OCI-LY1 (cell line): ENCODE results near the gene ATF6.

Source experiments
- CTCF ChIP-seq: fragments of 200-600 bp; sonication (generic), shearing (Covaris generic); IDR thresholded peaks from 2 replicates; pipeline ENCODE4 v1.5.1; 2017; ENCODE audit warnings: mild to moderate bottlenecking, antibody characterized with exemption, low read length, moderate library complexity, mixed read lengths
- EZH2 ChIP-seq: fragments of 200-600 bp; sonication (generic), shearing (Covaris generic); IDR thresholded peaks from 2 replicates; pipeline ENCODE4 v1.8.0; 2017; ENCODE audit warnings: borderline replicate concordance, mixed run types, mild to moderate bottlenecking, antibody characterized with exemption, low read length, moderate library complexity, mixed read lengths

GRCh38 chr1:161915051-161915503 is 149.0 kb downstream of the ATF6 start:
- no peak for TF ChIP-seq CTCF
- TF ChIP-seq EZH2: no peak
